Lung (tissue), 13 donors: ENCODE measurements around the gene TNNT1. TPM values are rescaled to one million over a fixed set of nuclear protein-coding genes. Genes with fewer than 3 reads are reported as not detected.

ENCODE experiments used
- ATAC-seq: fragments of 200-7000 bp; cut with Tn5 transposase; one replicate; pipeline ENCODE4 v1.9.1; 2020; ENCODE audit warnings: moderate number of reproducible peaks; ENCODE audit not compliant: insufficient read depth, low FRiP score
- DNase-seq, 3 donors: peaks; one replicate each; pipeline ENCODE4 v3.0.0-alpha.2; 2013 to 2017
- H3K27ac ChIP-seq, 2 donors: one replicate each; pipeline ENCODE4 v1.5.1; 2013; ENCODE audit warnings: mild to moderate bottlenecking in 2 of 2, moderate library complexity in 2 of 2, control low read depth in 1 of 2, inconsistent platforms in 1 of 2, low read depth in 1 of 2, low read length in 1 of 2
- H3K27me3 ChIP-seq, 3 donors: one replicate each; pipeline ENCODE4 v1.5.1; 2013; ENCODE audit warnings: low read length in 2 of 3; ENCODE audit not compliant: control insufficient read depth in 3 of 3, insufficient read depth in 3 of 3
- H3K36me3 ChIP-seq, 4 donors: one replicate each; pipeline ENCODE4 v1.5.1; 2013; ENCODE audit warnings: low read length in 4 of 4, mild to moderate bottlenecking in 1 of 4, moderate library complexity in 1 of 4; ENCODE audit not compliant: control insufficient read depth in 4 of 4, insufficient read depth in 4 of 4
- H3K4me1 ChIP-seq, 5 donors: one replicate each; pipeline ENCODE4 v1.5.1; 2013; ENCODE audit warnings: low read length in 5 of 5, mild to moderate bottlenecking in 2 of 5, moderate library complexity in 1 of 5; ENCODE audit not compliant: control insufficient read depth in 5 of 5, insufficient read depth in 5 of 5
- H3K4me3 ChIP-seq: one replicate; pipeline ENCODE4 v1.5.1; 2013; ENCODE audit warnings: mild to moderate bottlenecking, control low read depth, moderate library complexity
- H3K9ac ChIP-seq, 2 donors: one replicate each; pipeline ENCODE4 v1.5.1; 2013; ENCODE audit warnings: low read length in 2 of 2, control low read depth in 1 of 2; ENCODE audit not compliant: insufficient read depth in 1 of 2
- H3K9me3 ChIP-seq, 4 donors: one replicate each; pipeline ENCODE4 v1.5.1; 2013; ENCODE audit warnings: low read length in 3 of 4, mild to moderate bottlenecking in 1 of 4, moderate library complexity in 1 of 4; ENCODE audit not compliant: control insufficient read depth in 4 of 4, insufficient read depth in 3 of 4
- CTCF ChIP-seq: IDR thresholded peaks from 2 replicates; pipeline ENCODE4 v1.5.1; 2012; ENCODE audit warnings: mild to moderate bottlenecking; ENCODE audit errors: control extremely low read depth, extremely low read depth
- WGBS, 2 donors: extraction: QIAGEN DNeasy Blood & Tissue Kit; methylation state at CpG; one replicate each; pipeline ENCODE4 v1.1.7; 2013; 5-methylcytosine and 5-hydroxymethylcytosine counted together
- polyA plus RNA-seq, 2 donors: library from polyadenylated mRNA; stranded (reverse); fragments of 200-250 nt; gene quantifications; one replicate each; pipeline ENCODE4 v1.2.1, GENCODE V29; 2013
- small RNA-seq: library from RNA; depleted of rRNA; stranded (forward); fragments of <200 nt; gene quantifications from one replicate; pipeline ENCODE3, GENCODE V24; 2014; ENCODE audit warnings: low replicate concordance
- total RNA-seq, 2 donors: library from RNA; depleted of rRNA in 1 of 2; stranded (reverse); fragments of >200 nt in 1 of 2; gene quantifications; one replicate each; pipeline ENCODE4 v1.2.1, GENCODE V29; 2014 to 2021
- donor health status: control.
- donor health status: control.
- donor health status: Bipolar disorder and iron deficiency.
- donor health status: healthy.
- donor health status: DM: yes; HTN: yes; CAD: no.

The TNNT1 gene
- total and polyA plus RNA-seq, 4 donors: 1.2 to 5.2 (median 2.8) TPM

- peaks cover 0 to 73% (median 54%) of the 10 kb centered on the region in 3 donors for H3K27me3 ChIP-seq
Measured at GRCh38 chr19:55084416-55084815, 64.6 kb downstream of the TNNT1 start.

GRCh38 chr19:55083004-55083850 is 65.8 kb downstream of the TNNT1 start:
- no peak for ATAC-seq
- no peak for DNase-seq
- whole genome bisulfite sequencing, 2 donors: 44 to 46% methylated on average over 42 of the region's 42 CpGs
- Histone ChIP-seq H3K4me1 (peaks cover 0 to 25% (median 4%) of the 10 kb centered on the region in 5 donors), H3K9me3 (peaks cover 0 to 5% (median 0%) of the 10 kb centered on the region in 4 donors), H3K27ac (no peak overlapping the region), H3K27me3 (peaks cover 0 to 74% (median 60%) of the 10 kb centered on the region in 3 donors), H3K4me3 (no peak overlapping the region), H3K36me3 (no peaks in the 10 kb centered on the region), H3K9ac (no peak overlapping the region)
- TF ChIP-seq CTCF: no peak

More at GRCh38 chr19:55084416-55084815, 64.6 kb downstream of the TNNT1 start:
- no peaks in the 10 kb centered on the region for H3K36me3 ChIP-seq
- no peak for ATAC-seq
- no peak overlapping the region for H3K27ac ChIP-seq
- H3K4me3 ChIP-seq: no peak overlapping the region
- DNase-seq: no peak
- H3K9me3 ChIP-seq: peaks cover 0 to 5% (median 0%) of the 10 kb centered on the region in 4 donors
- peaks cover 0 to 24% (median 4%) of the 10 kb centered on the region in 5 donors for H3K4me1 ChIP-seq
- TF ChIP-seq CTCF: no peak
- no peak overlapping the region for H3K9ac ChIP-seq
- WGBS, 2 donors: 82 to 87% methylated on average over 10 of the region's 10 CpGs

Small RNAs within 50 kb of the gene (small RNA-seq; reads per million reads assigned to genes)
- gene MIR7975 (not detected), gene RF01210 (not detected)

Other genes starting within 250 kb of the TNNT1 start
- 1 to 10 TPM in 1 of 2 donors, under 1 TPM in 1; 0.63 to 2.5 TPM for gene NCR1, start 243.1 kb downstream of the TNNT1 start, total RNA-seq
- gene NCR1, start 243.1 kb downstream of the TNNT1 start, polyA plus RNA-seq: 1 to 10 TPM in 1 of 2 donors, under 1 TPM in 1; 0.30 to 1.6 TPM
- not detected for gene NLRP7, start 201.7 kb downstream of the TNNT1 start, total RNA-seq
- gene NLRP7, start 201.7 kb downstream of the TNNT1 start, polyA plus RNA-seq: under 1 TPM in 1 of 2 donors, not detected in 1; 0.06 TPM
- gene NLRP2, start 182.8 kb downstream of the TNNT1 start, total RNA-seq: 10 to 100 TPM; 10.5 to 41.6 TPM
- 10 to 100 TPM in 1 of 2 donors, 1 to 10 TPM in 1; 7.7 to 13.5 TPM for gene NLRP2, start 182.8 kb downstream of the TNNT1 start, polyA plus RNA-seq
- under 1 TPM; 0.28 to 0.52 TPM for gene GP6, start 110.9 kb downstream of the TNNT1 start, total RNA-seq
- gene GP6, start 110.9 kb downstream of the TNNT1 start, polyA plus RNA-seq: 1 to 10 TPM in 1 of 2 donors, under 1 TPM in 1; 0.28 to 1.5 TPM
- gene RDH13, start 86.1 kb downstream of the TNNT1 start, total RNA-seq: 10 to 100 TPM; 17.5 to 30.5 TPM
- gene RDH13, start 86.1 kb downstream of the TNNT1 start, polyA plus RNA-seq: 10 to 100 TPM in 1 of 2 donors, 1 to 10 TPM in 1; 9.2 to 19.7 TPM
- gene EPS8L1, start 73.3 kb downstream of the TNNT1 start, total RNA-seq: 10 to 100 TPM; 19.5 to 49.0 TPM
- 10 to 100 TPM; 24.6 to 61.8 TPM for gene EPS8L1, start 73.3 kb downstream of the TNNT1 start, polyA plus RNA-seq
- 100 to 1,000 TPM in 1 of 2 donors, 10 to 100 TPM in 1; 47.4 to 163 TPM for gene PPP1R12C, start 31.6 kb downstream of the TNNT1 start, total RNA-seq
- 100 to 1,000 TPM; 108 to 114 TPM for gene PPP1R12C, start 31.6 kb downstream of the TNNT1 start, polyA plus RNA-seq
- gene TNNI3, start 8.5 kb upstream of the TNNT1 start, total RNA-seq: 1 to 10 TPM; 4.4 to 4.8 TPM
- 1 to 10 TPM; 1.2 to 2.2 TPM for gene TNNI3, start 8.5 kb upstream of the TNNT1 start, polyA plus RNA-seq
- 10 to 100 TPM; 16.4 to 52.3 TPM for gene DNAAF3, start 17.4 kb upstream of the TNNT1 start, total RNA-seq
- 10 to 100 TPM; 10.9 to 11.0 TPM for gene DNAAF3, start 17.4 kb upstream of the TNNT1 start, polyA plus RNA-seq
- gene SYT5, start 31.1 kb upstream of the TNNT1 start, total RNA-seq: under 1 TPM; 0.06 to 0.40 TPM
- gene SYT5, start 31.1 kb upstream of the TNNT1 start, polyA plus RNA-seq: under 1 TPM in 1 of 2 donors, not detected in 1; 0.33 TPM
- gene PTPRH, start 60.3 kb upstream of the TNNT1 start, total RNA-seq: 1 to 10 TPM in 1 of 2 donors, under 1 TPM in 1; 0.37 to 1.3 TPM
- under 1 TPM; 0.22 to 0.65 TPM for gene PTPRH, start 60.3 kb upstream of the TNNT1 start, polyA plus RNA-seq
- gene TMEM86B, start 79.6 kb upstream of the TNNT1 start, total RNA-seq: 1 to 10 TPM; 1.8 to 4.7 TPM
- gene TMEM86B, start 79.6 kb upstream of the TNNT1 start, polyA plus RNA-seq: 1 to 10 TPM; 3.9 to 5.3 TPM
- 10 to 100 TPM; 37.3 to 86.3 TPM for gene PPP6R1, start 109.8 kb upstream of the TNNT1 start, total RNA-seq
- gene PPP6R1, start 109.8 kb upstream of the TNNT1 start, polyA plus RNA-seq: 10 to 100 TPM; 37.8 to 58.4 TPM
- gene HSPBP1, start 130.9 kb upstream of the TNNT1 start, total RNA-seq: 10 to 100 TPM; 19.3 to 53.1 TPM
- gene HSPBP1, start 130.9 kb upstream of the TNNT1 start, polyA plus RNA-seq: 10 to 100 TPM; 50.2 to 62.2 TPM
- 1 to 10 TPM; 2.1 to 6.4 TPM for gene BRSK1, start 134.8 kb upstream of the TNNT1 start, total RNA-seq
- gene BRSK1, start 134.8 kb upstream of the TNNT1 start, polyA plus RNA-seq: under 1 TPM; 0.53 to 0.94 TPM
- 10 to 100 TPM in 1 of 2 donors, 1 to 10 TPM in 1; 2.3 to 20.6 TPM for gene TMEM150B, start 176.1 kb upstream of the TNNT1 start, total RNA-seq
- 10 to 100 TPM; 13.4 to 23.0 TPM for gene TMEM150B, start 176.1 kb upstream of the TNNT1 start, polyA plus RNA-seq
- 10 to 100 TPM; 14.1 to 16.5 TPM for gene KMT5C, start 190.7 kb upstream of the TNNT1 start, total RNA-seq
- gene KMT5C, start 190.7 kb upstream of the TNNT1 start, polyA plus RNA-seq: 10 to 100 TPM in 1 of 2 donors, 1 to 10 TPM in 1; 6.7 to 10.9 TPM
- 1 to 10 TPM in 1 of 2 donors, not detected in 1; 1.4 TPM for gene COX6B2, start 205.5 kb upstream of the TNNT1 start, total RNA-seq
- under 1 TPM; 0.16 to 0.50 TPM for gene COX6B2, start 205.5 kb upstream of the TNNT1 start, polyA plus RNA-seq
- under 1 TPM in 1 of 2 donors, not detected in 1; 0.09 TPM for gene GARIN5B, start 214.1 kb upstream of the TNNT1 start, total RNA-seq
- gene GARIN5B, start 214.1 kb upstream of the TNNT1 start, polyA plus RNA-seq: not detected
- under 1 TPM in 1 of 2 donors, not detected in 1; 0.74 TPM for gene IL11, start 221.3 kb upstream of the TNNT1 start, total RNA-seq
- gene IL11, start 221.3 kb upstream of the TNNT1 start, polyA plus RNA-seq: under 1 TPM; 0.26 to 0.41 TPM
- 100 to 1,000 TPM in 1 of 2 donors, 10 to 100 TPM in 1; 14.3 to 106 TPM for gene TMEM190, start 227.6 kb upstream of the TNNT1 start, total RNA-seq
- gene TMEM190, start 227.6 kb upstream of the TNNT1 start, polyA plus RNA-seq: 10 to 100 TPM; 56.2 to 68.8 TPM
- gene TMEM238, start 235.1 kb upstream of the TNNT1 start, total RNA-seq: 10 to 100 TPM in 1 of 2 donors, under 1 TPM in 1; 0.43 to 31.0 TPM
- under 1 TPM; 0.76 to 0.89 TPM for gene TMEM238, start 235.1 kb upstream of the TNNT1 start, polyA plus RNA-seq
- 1,000 to 10,000 TPM in 1 of 2 donors, 100 to 1,000 TPM in 1; 272 to 1,742 TPM for gene RPL28, start 236.7 kb upstream of the TNNT1 start, total RNA-seq
- 1,000 to 10,000 TPM; 1,460 to 3,086 TPM for gene RPL28, start 236.7 kb upstream of the TNNT1 start, polyA plus RNA-seq